Measurements from ENCODE around the gene ELP4. TPM values are rescaled to one million over a fixed set of nuclear protein-coding genes. Genes with fewer than 3 reads are reported as not detected.

The ELP4 gene
- polyA plus RNA-seq, 2 of the 4 experiments (the other 2 are of a cell fraction), result 16.9 to 26.0 TPM

- ChIA-PET CTCF (no interaction called here), POLR2A (no interaction called here)
- Histone ChIP-seq H3K4me1 (no peaks in the 10 kb centered on the region), H3K4me3 (no peak overlapping the region), H3K9me3 (no peaks in the 10 kb centered on the region), H3K27ac (no peak overlapping the region), H3K4me2 (no peak overlapping the region)
- ATAC-seq, result no peak
- no peak for TF ChIP-seq CHD4 (IDR thresholded peaks at IDR 0.05; ENCODE audit: borderline replicate concordance)
- FAIRE-seq, result no peak
- WGBS (ENCODE audit: missing lambda C conversion rate), result 93% methylated on average over 2 of the region's 2 CpGs
- DNase-seq (ENCODE audit: low read depth in 1 of 2, low spot score in 1 of 2), result no peak
Measured at GRCh38 chr11:31712851-31713250, 203.3 kb downstream of the ELP4 start.

GRCh38 chr11:31714840-31715239 is 205.3 kb downstream of the ELP4 start:
- Histone ChIP-seq H3K9me3 (no peaks in the 10 kb centered on the region), H3K4me1 (no peaks in the 10 kb centered on the region), H3K4me3 (no peak overlapping the region), H3K27ac (no peak overlapping the region), H3K4me2 (no peak overlapping the region)
- 76% methylated on average over 3 of the region's 3 CpGs for WGBS (ENCODE audit: missing lambda C conversion rate)
- CTCF ChIA-PET, result no interaction called here
- ATAC-seq (no peak), FAIRE-seq (no peak), DNase-seq (ENCODE audit: low read depth in 1 of 2, low spot score in 1 of 2) (no peak)
- POLR2A ChIA-PET, result no interaction called here
- TF ChIP-seq RFX5 (IDR thresholded peaks at IDR 0.05), result no peak
- TF ChIP-seq SMC3 (IDR thresholded peaks at IDR 0.05), result no peak
- no peak for TF ChIP-seq KDM5A (IDR thresholded peaks at IDR 0.05)
- no peak for TF ChIP-seq BCL3 (IDR thresholded peaks at IDR 0.05)
- no peak for TF ChIP-seq JUNB (IDR thresholded peaks at IDR 0.05)
- no peak for TF ChIP-seq FOXS1 (CRISPR knock-in tag; IDR thresholded peaks at IDR 0.05)
- no peak for TF ChIP-seq CTCF (IDR thresholded peaks at IDR 0.05)
- no peak for TF ChIP-seq HES2 (IDR thresholded peaks at IDR 0.05)
- TF ChIP-seq SREBF2 (IDR thresholded peaks at IDR 0.05), result no peak
- no peak for TF ChIP-seq ESRRA (IDR thresholded peaks at IDR 0.05; ENCODE audit: borderline replicate concordance, low read length)
- TF ChIP-seq POLR2AphosphoS2 (conservative IDR thresholded peaks at IDR 0.05; ENCODE audit: low read length), result no peak
- no peak for TF ChIP-seq USF2 (IDR thresholded peaks at IDR 0.05)
- TF ChIP-seq NPAS2 (CRISPR knock-in tag; IDR thresholded peaks at IDR 0.05; ENCODE audit: borderline replicate concordance), result no peak
- TF ChIP-seq PHF8 (IDR thresholded peaks at IDR 0.05; ENCODE audit: borderline replicate concordance, low read depth), result no peak
- TF ChIP-seq EP300 (IDR thresholded peaks at IDR 0.05), result no peak
- no peak for TF ChIP-seq FOSL2 (IDR thresholded peaks at IDR 0.05)
- TF ChIP-seq FOSL2 (CRISPR knock-in tag; IDR thresholded peaks at IDR 0.05), result no peak

GRCh38 chr11:31720225-31720624 is 210.7 kb downstream of the ELP4 start:
- 50% methylated on average over 2 of the region's 2 CpGs for WGBS (ENCODE audit: missing lambda C conversion rate)
- Histone ChIP-seq H3K4me3 (no peak overlapping the region), H3K9me3 (no peaks in the 10 kb centered on the region), H3K4me2 (no peak overlapping the region), H3K27ac (no peak overlapping the region), H3K4me1 (no peaks in the 10 kb centered on the region)
- no peak for DNase-seq (ENCODE audit: low read depth in 1 of 2, low spot score in 1 of 2)
- CTCF ChIA-PET, result no interaction called here
- POLR2A ChIA-PET, result no interaction called here
- FAIRE-seq, result no peak
- no peak for ATAC-seq
- TF ChIP-seq HOXB5 (CRISPR knock-in tag; IDR thresholded peaks at IDR 0.05) (no peak), HES2 (IDR thresholded peaks at IDR 0.05) (no peak), BCL3 (IDR thresholded peaks at IDR 0.05) (no peak), NPAS2 (CRISPR knock-in tag; IDR thresholded peaks at IDR 0.05; ENCODE audit: borderline replicate concordance) (no peak), GATA3 (IDR thresholded peaks at IDR 0.05; ENCODE audit: borderline replicate concordance) (no peak), USF2 (IDR thresholded peaks at IDR 0.05) (no peak), ZNF302 (CRISPR knock-in tag; IDR thresholded peaks at IDR 0.05) (no peak), RCOR1 (IDR thresholded peaks at IDR 0.05; ENCODE audit: low read depth, low read length) (no peak), REST (IDR thresholded peaks at IDR 0.05) (no peak), RNF2 (IDR thresholded peaks at IDR 0.05; ENCODE audit: borderline replicate concordance, low read depth) (no peak)

Measured in A549 (cell line).